Endothelial cell (in vitro differentiated cells): Measurements from ENCODE around the gene PYGO2. TPM values are rescaled to one million over a fixed set of nuclear protein-coding genes. Genes with fewer than 3 reads are reported as not detected.

Source experiments
- DNase-seq: peaks from one replicate; pipeline ENCODE4 v3.0.0; 2021; ENCODE audit warnings: low spot score
- H3K27ac Mint-ChIP-seq: one replicate; pipeline ENCODE4 v1.8.0; 2021; ENCODE audit warnings: mixed read lengths, inconsistent platforms; ENCODE audit not compliant: unreplicated experiment
- H3K27me3 Mint-ChIP-seq: one replicate; pipeline ENCODE4 v1.8.0; 2021; ENCODE audit warnings: mild to moderate bottlenecking, moderate library complexity, mixed read lengths, inconsistent platforms; ENCODE audit not compliant: unreplicated experiment
- H3K36me3 Mint-ChIP-seq: one replicate; pipeline ENCODE4 v1.8.0; 2021; ENCODE audit warnings: mild to moderate bottlenecking, low read depth, mixed read lengths, inconsistent platforms; ENCODE audit not compliant: unreplicated experiment
- H3K4me1 Mint-ChIP-seq: one replicate; pipeline ENCODE4 v1.8.0; 2021; ENCODE audit warnings: mild to moderate bottlenecking, mixed read lengths, inconsistent platforms; ENCODE audit not compliant: unreplicated experiment
- H3K4me3 Mint-ChIP-seq: one replicate; pipeline ENCODE4 v1.8.0; 2021; ENCODE audit warnings: mild to moderate bottlenecking, mixed read lengths, inconsistent platforms; ENCODE audit not compliant: unreplicated experiment
- H3K9me3 Mint-ChIP-seq: one replicate; pipeline ENCODE4 v1.8.0; 2021; ENCODE audit warnings: mixed read lengths, inconsistent platforms; ENCODE audit not compliant: unreplicated experiment
- total RNA-seq: library from RNA; stranded (reverse); fragmentation: NEBNext Ultra II Directional; extraction: Animal tissue kit (Norgen Biotek cat#: 25700); gene quantifications from one replicate; pipeline ENCODE4 v1.2.1, GENCODE V29; 2021; ENCODE audit not compliant: unreplicated experiment
- TF ChIP-seq, protein P1 (sequence below): fragments of 200-600 bp; sonication (generic); IDR thresholded peaks from one replicate; pipeline ENCODE4 v1.5.0; 2021; ENCODE audit warnings: antibody characterized with exemption; ENCODE audit not compliant: unreplicated experiment

Gene PYGO2
- total RNA-seq, 1 donor from 2014 or later, result 49.8 TPM

DNA sequence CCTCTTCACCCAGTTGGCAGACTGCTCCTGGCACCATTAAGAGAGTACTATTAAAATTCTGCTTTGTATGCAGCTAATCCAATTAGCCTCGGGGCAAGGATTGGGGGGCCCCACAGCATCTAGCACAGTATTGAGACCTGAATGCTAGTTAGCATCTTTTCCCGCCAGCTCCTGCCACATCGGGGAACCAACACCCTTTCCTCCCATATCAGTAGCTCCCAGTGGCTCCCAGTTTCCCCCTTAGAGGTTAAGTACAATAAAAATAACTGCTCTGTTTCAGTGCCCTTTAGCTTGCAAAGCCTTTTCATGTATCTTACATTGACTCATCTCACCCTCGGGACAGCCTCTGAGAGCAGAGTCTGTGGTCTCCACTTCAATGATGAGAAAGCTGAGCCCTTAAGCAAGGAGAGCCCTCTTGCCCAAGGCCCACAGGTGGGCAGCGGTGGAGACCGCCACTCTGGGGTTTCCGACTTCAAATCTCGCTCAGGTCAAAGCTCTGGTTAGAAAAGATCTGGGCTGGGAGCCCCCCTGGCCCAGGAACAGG, 20.9 kb downstream of the PYGO2 start:
- peaks cover 5% of the 10 kb centered on the region for H3K36me3 Mint-ChIP-seq
- H3K27ac Mint-ChIP-seq, result peak overlapping the region; percentile 52
- peaks cover 20% of the 10 kb centered on the region for H3K27me3 Mint-ChIP-seq
- TF ChIP-seq, protein P1, sequence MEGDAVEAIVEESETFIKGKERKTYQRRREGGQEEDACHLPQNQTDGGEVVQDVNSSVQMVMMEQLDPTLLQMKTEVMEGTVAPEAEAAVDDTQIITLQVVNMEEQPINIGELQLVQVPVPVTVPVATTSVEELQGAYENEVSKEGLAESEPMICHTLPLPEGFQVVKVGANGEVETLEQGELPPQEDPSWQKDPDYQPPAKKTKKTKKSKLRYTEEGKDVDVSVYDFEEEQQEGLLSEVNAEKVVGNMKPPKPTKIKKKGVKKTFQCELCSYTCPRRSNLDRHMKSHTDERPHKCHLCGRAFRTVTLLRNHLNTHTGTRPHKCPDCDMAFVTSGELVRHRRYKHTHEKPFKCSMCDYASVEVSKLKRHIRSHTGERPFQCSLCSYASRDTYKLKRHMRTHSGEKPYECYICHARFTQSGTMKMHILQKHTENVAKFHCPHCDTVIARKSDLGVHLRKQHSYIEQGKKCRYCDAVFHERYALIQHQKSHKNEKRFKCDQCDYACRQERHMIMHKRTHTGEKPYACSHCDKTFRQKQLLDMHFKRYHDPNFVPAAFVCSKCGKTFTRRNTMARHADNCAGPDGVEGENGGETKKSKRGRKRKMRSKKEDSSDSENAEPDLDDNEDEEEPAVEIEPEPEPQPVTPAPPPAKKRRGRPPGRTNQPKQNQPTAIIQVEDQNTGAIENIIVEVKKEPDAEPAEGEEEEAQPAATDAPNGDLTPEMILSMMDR, result no peak
- peaks cover 39% of the 10 kb centered on the region for H3K4me1 Mint-ChIP-seq
- DNase-seq, result no peak
- H3K4me3 Mint-ChIP-seq, result peak overlapping the region; percentile 47
- H3K9me3 Mint-ChIP-seq, result no peaks in the 10 kb centered on the region

DNA sequence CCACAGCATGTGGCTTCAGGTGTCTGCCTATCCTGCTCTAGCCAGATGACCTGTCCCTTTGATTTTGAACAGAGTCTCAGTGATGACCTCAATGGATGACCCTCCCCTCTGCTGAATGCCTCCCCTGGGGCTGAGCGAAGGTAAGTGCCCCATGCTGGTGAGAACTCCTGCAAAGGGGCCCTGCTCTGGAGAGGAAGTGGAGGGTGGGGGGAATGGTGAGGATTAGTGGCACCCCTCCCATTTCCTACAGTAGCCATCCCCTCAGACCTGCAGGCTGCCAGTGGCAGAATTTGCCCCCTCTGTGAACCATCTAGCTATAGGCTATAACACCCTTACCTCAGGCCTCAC, 21.4 kb downstream of the PYGO2 start:
- H3K4me1 Mint-ChIP-seq, result peaks cover 39% of the 10 kb centered on the region
- H3K27ac Mint-ChIP-seq, result no peak overlapping the region
- H3K27me3 Mint-ChIP-seq, result peaks cover 20% of the 10 kb centered on the region
- H3K36me3 Mint-ChIP-seq, result peaks cover 5% of the 10 kb centered on the region
- no peak overlapping the region for H3K4me3 Mint-ChIP-seq
- DNase-seq, result no peak
- no peaks in the 10 kb centered on the region for H3K9me3 Mint-ChIP-seq
- TF ChIP-seq, protein P1, result no peak

- Mint-ChIP-seq H3K9me3 (no peaks in the 10 kb centered on the region), H3K36me3 (peaks cover under 1% of the 10 kb centered on the region), H3K27ac (peak overlapping the region; percentile 81), H3K27me3 (peaks cover 20% of the 10 kb centered on the region), H3K4me1 (peaks cover 39% of the 10 kb centered on the region), H3K4me3 (peak overlapping the region; percentile 18)
- DNase-seq, result no peak
- TF ChIP-seq, protein P1, result no peak
Observed at GRCh38 chr1:154938604-154939399, 22.8 kb downstream of the PYGO2 start.

- no peaks in the 10 kb centered on the region for H3K36me3 Mint-ChIP-seq
- peaks cover 17% of the 10 kb centered on the region for H3K27me3 Mint-ChIP-seq
- no peak for DNase-seq
- H3K27ac Mint-ChIP-seq, result peak overlapping the region; percentile 99
- no peaks in the 10 kb centered on the region for H3K9me3 Mint-ChIP-seq
- TF ChIP-seq, protein P1, result no peak
- H3K4me3 Mint-ChIP-seq, result peak overlapping the region; percentile 93
- H3K4me1 Mint-ChIP-seq, result peaks cover 37% of the 10 kb centered on the region
Observed at GRCh38 chr1:154937988-154938386, 23.6 kb downstream of the PYGO2 start.
